ENCODE data around the gene ZNF12. TPM values are rescaled to one million over a fixed set of nuclear protein-coding genes. Genes with fewer than 3 reads are reported as not detected.

Gene ZNF12
- polyA plus RNA-seq, 1 donor from 2014 or later = 27.8 TPM

GRCh38 chr7:6654842-6655610, 51.7 kb downstream of the ZNF12 start:
- Mint-ChIP-seq H3K27ac (no peak overlapping the region), H3K4me3 (peak overlapping the region in 1 of 4 donors; percentile 41), H3K4me1 (peaks cover 0 to 3% (median 0%) of the 10 kb centered on the region in 3 donors), H3K36me3 (peaks cover 15% of the 10 kb centered on the region), H3K27me3 (no peaks in the 10 kb centered on the region), H3K9me3 (peaks cover 0 to 2% (median 0%) of the 10 kb centered on the region in 3 donors)

DNA sequence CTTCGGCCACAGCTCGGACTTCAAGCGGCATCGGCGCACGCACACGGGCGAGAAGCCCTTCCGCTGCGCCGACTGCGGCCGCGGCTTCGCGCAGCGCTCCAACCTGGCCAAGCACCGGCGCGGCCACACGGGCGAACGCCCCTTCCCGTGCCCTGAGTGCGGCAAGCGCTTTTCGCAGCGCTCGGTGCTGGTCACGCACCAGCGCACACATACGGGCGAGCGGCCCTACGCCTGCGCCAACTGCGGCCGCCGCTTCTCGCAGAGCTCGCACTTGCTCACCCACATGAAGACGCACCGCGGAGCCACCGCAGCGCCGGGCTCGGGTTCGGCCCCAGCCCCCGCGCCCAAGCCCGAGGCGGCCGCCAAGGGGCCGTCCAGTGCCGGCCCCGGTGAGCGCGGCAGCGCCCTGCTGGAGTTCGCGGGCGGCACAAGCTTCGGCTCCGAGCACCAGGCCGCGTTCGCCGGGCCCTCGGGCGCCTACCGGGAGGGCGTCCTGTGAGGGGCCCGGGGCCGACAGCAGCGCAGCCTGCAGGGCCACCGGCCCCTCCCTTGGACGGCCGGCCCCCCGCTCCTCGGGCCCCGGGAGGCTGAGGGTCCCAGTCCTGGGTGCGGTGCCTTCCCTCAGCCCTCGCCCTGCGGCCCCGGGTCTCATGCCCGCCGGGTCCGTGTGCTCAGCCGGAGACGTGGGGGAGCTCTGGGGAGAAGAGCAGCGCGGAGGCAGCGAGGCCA, 52.5 kb downstream of the ZNF12 start:
- peaks cover 0 to 3% (median 0%) of the 10 kb centered on the region in 3 donors for H3K4me1 Mint-ChIP-seq
- H3K36me3 Mint-ChIP-seq = peaks cover 17% of the 10 kb centered on the region
- peaks cover 0 to 2% (median 0%) of the 10 kb centered on the region in 3 donors for H3K9me3 Mint-ChIP-seq
- H3K4me3 Mint-ChIP-seq = no peak overlapping the region
- H3K27ac Mint-ChIP-seq = no peak overlapping the region
- H3K27me3 Mint-ChIP-seq = no peaks in the 10 kb centered on the region

GRCh38 chr7:6653071-6654003, 53.4 kb downstream of the ZNF12 start:
- Mint-ChIP-seq H3K9me3 (peaks cover 0 to 2% (median 0%) of the 10 kb centered on the region in 3 donors), H3K4me3 (no peak overlapping the region), H3K36me3 (peaks cover 17% of the 10 kb centered on the region), H3K27ac (no peak overlapping the region), H3K27me3 (no peaks in the 10 kb centered on the region), H3K4me1 (no peaks in the 10 kb centered on the region)

DNA sequence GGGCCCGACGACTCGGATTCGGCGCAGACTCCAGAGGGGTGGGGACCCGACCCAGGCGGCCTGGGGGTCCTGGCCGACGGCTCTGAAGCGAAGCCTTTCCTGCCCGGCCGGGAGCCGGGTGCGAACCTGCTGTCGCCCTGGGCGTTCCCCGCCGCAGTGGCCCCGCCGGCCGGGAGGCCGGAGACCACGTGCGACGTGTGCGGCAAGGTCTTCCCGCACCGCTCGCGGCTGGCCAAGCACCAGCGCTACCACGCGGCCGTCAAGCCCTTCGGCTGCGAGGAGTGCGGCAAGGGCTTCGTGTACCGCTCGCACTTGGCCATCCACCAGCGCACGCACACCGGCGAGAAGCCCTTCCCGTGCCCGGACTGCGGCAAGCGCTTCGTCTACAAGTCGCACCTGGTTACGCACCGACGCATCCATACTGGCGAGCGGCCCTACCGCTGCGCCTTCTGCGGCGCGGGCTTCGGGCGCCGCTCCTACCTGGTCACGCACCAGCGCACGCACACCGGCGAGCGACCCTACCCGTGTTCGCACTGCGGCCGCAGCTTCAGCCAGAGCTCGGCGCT, 54.2 kb downstream of the ZNF12 start:
- Mint-ChIP-seq H3K9me3 (peaks cover 0 to 2% (median 0%) of the 10 kb centered on the region in 3 donors), H3K4me3 (no peak overlapping the region)

GRCh38 chr7:6651851-6652445, 54.8 kb downstream of the ZNF12 start:
- peaks cover 0 to 2% (median 0%) of the 10 kb centered on the region in 3 donors for H3K9me3 Mint-ChIP-seq
- no peaks in the 10 kb centered on the region for H3K27me3 Mint-ChIP-seq
- no peak overlapping the region for H3K4me3 Mint-ChIP-seq
- no peaks in the 10 kb centered on the region for H3K4me1 Mint-ChIP-seq
- no peak overlapping the region for H3K27ac Mint-ChIP-seq
- H3K36me3 Mint-ChIP-seq = peaks cover 17% of the 10 kb centered on the region

More for the DNA sequence above, 54.2 kb downstream of the ZNF12 start:
- peaks cover 17% of the 10 kb centered on the region for H3K36me3 Mint-ChIP-seq
- H3K4me1 Mint-ChIP-seq = no peaks in the 10 kb centered on the region
- H3K27ac Mint-ChIP-seq = no peak overlapping the region
- no peaks in the 10 kb centered on the region for H3K27me3 Mint-ChIP-seq

GRCh38 chr7:6650521-6651011, 56.2 kb downstream of the ZNF12 start:
- Mint-ChIP-seq H3K4me3 (no peak overlapping the region), H3K4me1 (no peaks in the 10 kb centered on the region), H3K9me3 (peaks cover 0 to 2% (median 0%) of the 10 kb centered on the region in 3 donors), H3K27me3 (no peaks in the 10 kb centered on the region), H3K27ac (peak overlapping the region in 1 of 3 donors; percentile 87), H3K36me3 (peaks cover 18% of the 10 kb centered on the region)

DNA sequence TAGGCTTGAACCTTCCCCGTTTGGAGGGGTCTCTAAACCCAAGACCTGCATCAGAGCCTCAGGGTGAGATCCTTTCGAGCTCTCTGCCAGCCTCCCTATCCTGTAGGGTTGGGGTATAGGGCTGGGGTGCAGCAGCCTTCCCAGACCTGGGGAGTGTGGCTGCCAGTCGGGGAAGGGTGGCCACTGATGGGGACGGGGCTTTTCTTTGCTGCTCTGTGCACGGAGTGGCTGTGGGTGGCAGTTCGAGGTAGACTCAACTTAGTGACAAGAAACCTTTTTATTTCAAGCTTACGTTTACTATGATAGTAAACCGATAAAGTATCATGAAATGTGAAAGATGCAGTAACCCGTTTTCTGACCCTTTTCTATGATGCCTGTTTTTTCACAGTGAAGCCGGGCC, 56.7 kb downstream of the ZNF12 start:
- H3K4me1 Mint-ChIP-seq = no peaks in the 10 kb centered on the region
- peak overlapping the region in 1 of 3 donors; percentile 77 for H3K27ac Mint-ChIP-seq
- peaks cover 0 to 2% (median 0%) of the 10 kb centered on the region in 3 donors for H3K9me3 Mint-ChIP-seq
- H3K27me3 Mint-ChIP-seq = no peaks in the 10 kb centered on the region
- H3K36me3 Mint-ChIP-seq = peaks cover 16% of the 10 kb centered on the region
- H3K4me3 Mint-ChIP-seq = no peak overlapping the region

- Mint-ChIP-seq H3K27ac (peak overlapping the region in 2 of 3 donors; percentile 31 to 78), H3K36me3 (peaks cover 12% of the 10 kb centered on the region)
These were observed 57.3 kb downstream of the ZNF12 start for GRCh38 chr7:6649241-6649961.

GRCh38 chr7:6648815-6649104, 58.0 kb downstream of the ZNF12 start:
- Mint-ChIP-seq H3K4me3 (no peak overlapping the region), H3K27me3 (no peaks in the 10 kb centered on the region), H3K27ac (no peak overlapping the region), H3K9me3 (peaks cover 0 to 2% (median 0%) of the 10 kb centered on the region in 3 donors), H3K4me1 (no peaks in the 10 kb centered on the region), H3K36me3 (peaks cover 12% of the 10 kb centered on the region)

More at GRCh38 chr7:6649241-6649961, 57.3 kb downstream of the ZNF12 start:
- H3K4me3 Mint-ChIP-seq = no peak overlapping the region
- no peaks in the 10 kb centered on the region for H3K4me1 Mint-ChIP-seq
- H3K27me3 Mint-ChIP-seq = no peaks in the 10 kb centered on the region
- peaks cover 0 to 2% (median 0%) of the 10 kb centered on the region in 3 donors for H3K9me3 Mint-ChIP-seq

DNA sequence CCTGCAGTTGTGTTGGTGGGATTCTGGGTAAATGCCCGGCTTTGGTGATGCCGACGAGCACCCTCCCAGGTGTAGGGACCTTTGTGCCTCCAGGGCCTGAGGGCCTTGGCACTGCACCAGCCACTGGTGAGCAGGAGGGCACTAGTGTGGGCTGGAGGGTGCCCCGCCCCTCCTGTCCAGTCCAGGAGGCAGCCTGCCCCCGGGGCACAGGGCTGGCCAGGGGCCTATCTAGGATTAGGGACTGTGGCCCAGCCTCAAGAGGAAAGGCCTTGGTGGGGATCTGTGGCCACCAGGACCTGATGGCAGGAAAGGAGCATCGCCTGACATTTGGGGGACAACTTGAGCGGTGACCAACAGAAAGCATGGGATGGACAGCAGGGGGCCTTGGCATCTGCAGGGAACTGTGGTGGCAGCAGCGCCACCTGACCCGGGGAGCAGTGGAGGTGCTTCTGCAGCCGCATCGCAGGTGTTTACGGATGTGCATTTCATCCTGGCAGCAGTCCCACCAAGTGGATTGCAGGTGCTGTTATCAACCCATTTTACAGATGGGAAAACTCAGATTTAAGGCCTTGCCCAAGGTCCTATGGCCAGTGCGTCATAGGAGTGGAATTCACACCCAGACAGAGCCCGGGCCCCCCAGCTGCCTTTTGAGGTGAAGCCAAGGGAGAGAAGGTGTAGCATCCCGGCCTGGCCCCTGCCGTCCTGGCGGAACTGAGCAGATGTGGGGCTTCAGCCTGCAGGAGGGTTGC, 58.5 kb downstream of the ZNF12 start:
- peaks cover 12% of the 10 kb centered on the region for H3K36me3 Mint-ChIP-seq
- no peaks in the 10 kb centered on the region for H3K4me1 Mint-ChIP-seq
- H3K9me3 Mint-ChIP-seq = peaks cover 0 to 2% (median 0%) of the 10 kb centered on the region in 3 donors
- no peak overlapping the region for H3K4me3 Mint-ChIP-seq
- no peak overlapping the region for H3K27ac Mint-ChIP-seq
- no peaks in the 10 kb centered on the region for H3K27me3 Mint-ChIP-seq

- Mint-ChIP-seq H3K9me3 (peaks cover 0 to 2% (median 0%) of the 10 kb centered on the region in 3 donors), H3K4me1 (peaks cover 0 to under 1% (median 0%) of the 10 kb centered on the region in 3 donors), H3K36me3 (peaks cover 12% of the 10 kb centered on the region), H3K4me3 (no peak overlapping the region), H3K27me3 (no peaks in the 10 kb centered on the region), H3K27ac (no peak overlapping the region)
These were observed 59.2 kb downstream of the ZNF12 start for GRCh38 chr7:6647541-6647940.

GRCh38 chr7:6647080-6647479, 59.7 kb downstream of the ZNF12 start:
- H3K27ac Mint-ChIP-seq = no peak overlapping the region
- H3K4me3 Mint-ChIP-seq = no peak overlapping the region
- H3K9me3 Mint-ChIP-seq = peaks cover 0 to 2% (median 0%) of the 10 kb centered on the region in 3 donors
- H3K4me1 Mint-ChIP-seq = peaks cover 0 to 2% (median 0%) of the 10 kb centered on the region in 3 donors
- peaks cover 12% of the 10 kb centered on the region for H3K36me3 Mint-ChIP-seq
- H3K27me3 Mint-ChIP-seq = no peaks in the 10 kb centered on the region

- Mint-ChIP-seq H3K9me3 (peaks cover 0 to 2% (median 0%) of the 10 kb centered on the region in 3 donors), H3K27me3 (no peaks in the 10 kb centered on the region), H3K4me1 (peaks cover 0 to 2% (median 0%) of the 10 kb centered on the region in 3 donors), H3K36me3 (peaks cover 12% of the 10 kb centered on the region), H3K4me3 (no peak overlapping the region), H3K27ac (peak overlapping the region in 1 of 3 donors; percentile 56)
These were observed 60.3 kb downstream of the ZNF12 start for GRCh38 chr7:6646465-6646864.
